ENCODE data around the gene BCL2L12. TPM values are rescaled to one million over a fixed set of nuclear protein-coding genes. Genes with fewer than 3 reads are reported as not detected.

The BCL2L12 gene
- total RNA-seq, 1 donor from 2014 or later, result 17.0 TPM

DNA sequence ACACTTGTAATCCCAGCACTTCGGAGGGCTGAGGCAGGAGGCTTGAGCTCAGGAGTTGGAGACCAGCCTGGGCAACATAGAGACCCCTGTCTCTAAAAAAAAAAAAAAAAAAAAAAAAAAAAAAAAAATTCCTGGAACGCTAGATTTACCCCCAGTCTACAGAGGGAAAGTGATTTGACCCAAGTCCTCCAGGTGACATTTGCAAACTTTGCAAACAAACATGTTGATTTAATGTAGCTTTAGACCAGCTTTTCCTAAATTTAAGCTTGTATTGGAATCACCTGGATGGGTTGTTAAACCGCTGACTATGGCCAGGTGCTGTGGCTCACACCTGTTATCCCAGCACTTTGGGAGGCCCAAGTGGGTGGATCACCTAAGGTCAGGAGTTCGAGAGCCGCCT, 33.6 kb downstream of the BCL2L12 start:
- TF ChIP-seq, protein P1, sequence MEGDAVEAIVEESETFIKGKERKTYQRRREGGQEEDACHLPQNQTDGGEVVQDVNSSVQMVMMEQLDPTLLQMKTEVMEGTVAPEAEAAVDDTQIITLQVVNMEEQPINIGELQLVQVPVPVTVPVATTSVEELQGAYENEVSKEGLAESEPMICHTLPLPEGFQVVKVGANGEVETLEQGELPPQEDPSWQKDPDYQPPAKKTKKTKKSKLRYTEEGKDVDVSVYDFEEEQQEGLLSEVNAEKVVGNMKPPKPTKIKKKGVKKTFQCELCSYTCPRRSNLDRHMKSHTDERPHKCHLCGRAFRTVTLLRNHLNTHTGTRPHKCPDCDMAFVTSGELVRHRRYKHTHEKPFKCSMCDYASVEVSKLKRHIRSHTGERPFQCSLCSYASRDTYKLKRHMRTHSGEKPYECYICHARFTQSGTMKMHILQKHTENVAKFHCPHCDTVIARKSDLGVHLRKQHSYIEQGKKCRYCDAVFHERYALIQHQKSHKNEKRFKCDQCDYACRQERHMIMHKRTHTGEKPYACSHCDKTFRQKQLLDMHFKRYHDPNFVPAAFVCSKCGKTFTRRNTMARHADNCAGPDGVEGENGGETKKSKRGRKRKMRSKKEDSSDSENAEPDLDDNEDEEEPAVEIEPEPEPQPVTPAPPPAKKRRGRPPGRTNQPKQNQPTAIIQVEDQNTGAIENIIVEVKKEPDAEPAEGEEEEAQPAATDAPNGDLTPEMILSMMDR (IDR thresholded peaks at IDR 0.05), result no peak
- Histone ChIP-seq H3K4me3 (no peak overlapping the region), H3K27me3 (ENCODE audit: low read depth) (peaks cover 9% of the 10 kb centered on the region), H3K36me3 (no peaks in the 10 kb centered on the region), H3K4me1 (no peaks in the 10 kb centered on the region), H3K9me3 (no peaks in the 10 kb centered on the region), H3K27ac (no peak overlapping the region)
- DNase-seq (no peak), ATAC-seq (no peak)
- intact Hi-C loops (cut with DNase I), result no loop called here

GRCh38 chr19:49700563-49700962, 34.8 kb downstream of the BCL2L12 start:
- H3K4me3 ChIP-seq, result no peak overlapping the region
- no peaks in the 10 kb centered on the region for H3K36me3 ChIP-seq
- H3K27ac ChIP-seq, result no peak overlapping the region
- H3K9me3 ChIP-seq, result no peaks in the 10 kb centered on the region
- DNase-seq, result no peak
- TF ChIP-seq, protein P1 (IDR thresholded peaks at IDR 0.05), result no peak
- peak in 1 of 2 donors; percentile 9 for ATAC-seq
- intact Hi-C loops (cut with DNase I), result no loop called here
- H3K4me1 ChIP-seq, result no peaks in the 10 kb centered on the region
- H3K27me3 ChIP-seq (ENCODE audit: low read depth), result peaks cover 9% of the 10 kb centered on the region

DNA sequence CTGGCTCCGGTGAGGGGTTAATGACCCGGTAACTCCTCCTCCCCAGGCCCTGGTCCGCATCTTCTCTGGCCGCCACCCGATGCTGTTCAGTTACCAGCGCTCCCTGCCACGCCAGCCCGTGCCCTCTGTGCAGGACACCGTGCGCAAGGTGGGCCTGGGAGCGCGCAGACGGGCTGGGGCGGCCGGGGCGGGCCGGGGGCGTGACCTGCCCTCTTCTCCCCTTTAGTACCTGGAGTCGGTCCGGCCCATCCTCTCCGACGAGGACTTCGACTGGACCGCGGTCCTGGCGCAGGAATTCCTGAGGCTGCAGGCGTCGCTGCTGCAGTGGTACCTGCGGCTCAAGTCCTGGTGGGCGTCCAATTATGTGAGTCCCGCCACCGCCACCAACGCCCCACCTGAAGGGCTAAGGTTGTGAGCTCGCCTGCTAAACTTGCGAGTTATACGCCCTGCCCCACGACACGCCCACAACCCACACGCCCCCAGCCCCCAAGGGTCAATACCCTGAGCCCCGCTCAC, 35.6 kb downstream of the BCL2L12 start:
- Histone ChIP-seq H3K27ac (no peak overlapping the region), H3K27me3 (ENCODE audit: low read depth) (peaks cover 9% of the 10 kb centered on the region), H3K4me1 (no peaks in the 10 kb centered on the region), H3K36me3 (no peaks in the 10 kb centered on the region), H3K9me3 (no peaks in the 10 kb centered on the region), H3K4me3 (no peak overlapping the region)
- TF ChIP-seq, protein P1 (IDR thresholded peaks at IDR 0.05), result no peak
- intact Hi-C loops (cut with DNase I), result no loop called here
- DNase-seq (no peak), ATAC-seq (peak in 1 of 2 donors; percentile 24)

DNA sequence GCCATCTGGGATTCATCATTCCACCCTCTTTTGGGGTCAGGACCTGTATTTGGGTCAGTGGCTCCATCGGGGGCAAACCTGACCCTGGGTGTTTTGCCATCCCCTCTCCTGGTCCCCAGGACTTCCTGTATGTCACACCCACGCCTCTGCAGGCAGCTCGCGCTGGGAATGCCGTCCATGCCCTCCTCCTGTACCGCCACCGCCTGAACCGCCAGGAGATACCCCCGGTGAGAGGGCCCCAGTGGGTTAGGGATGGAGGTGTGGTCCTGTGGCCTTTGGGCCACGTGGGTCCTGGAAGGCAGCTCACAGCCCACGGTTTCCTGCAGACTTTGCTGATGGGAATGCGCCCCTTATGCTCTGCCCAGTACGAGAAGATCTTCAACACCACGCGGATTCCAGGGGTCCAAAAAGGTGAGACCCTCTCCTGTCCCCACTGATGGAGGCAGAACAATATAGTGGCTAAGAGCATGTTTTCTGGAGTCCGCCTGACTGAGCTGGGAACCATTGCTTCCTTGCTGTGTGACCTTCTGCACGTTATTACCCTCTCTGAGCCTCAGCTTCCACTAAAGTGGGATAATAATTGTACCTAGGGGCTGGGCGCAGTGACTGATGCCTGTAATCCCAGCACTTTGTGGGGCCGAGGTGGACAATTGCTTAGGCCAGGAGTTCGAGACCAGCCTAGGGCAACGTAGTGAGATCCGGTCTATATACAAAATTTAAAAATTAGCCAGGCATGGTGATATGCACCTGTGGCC, 39.3 kb downstream of the BCL2L12 start:
- DNase-seq, result no peak
- Histone ChIP-seq H3K27me3 (ENCODE audit: low read depth) (peaks cover 5% of the 10 kb centered on the region), H3K4me1 (no peaks in the 10 kb centered on the region), H3K36me3 (no peaks in the 10 kb centered on the region), H3K9me3 (no peaks in the 10 kb centered on the region), H3K27ac (no peak overlapping the region), H3K4me3 (no peak overlapping the region)
- intact Hi-C loops (cut with DNase I), result no loop called here
- ATAC-seq, result no peak
- TF ChIP-seq, protein P1 (IDR thresholded peaks at IDR 0.05), result no peak

DNA sequence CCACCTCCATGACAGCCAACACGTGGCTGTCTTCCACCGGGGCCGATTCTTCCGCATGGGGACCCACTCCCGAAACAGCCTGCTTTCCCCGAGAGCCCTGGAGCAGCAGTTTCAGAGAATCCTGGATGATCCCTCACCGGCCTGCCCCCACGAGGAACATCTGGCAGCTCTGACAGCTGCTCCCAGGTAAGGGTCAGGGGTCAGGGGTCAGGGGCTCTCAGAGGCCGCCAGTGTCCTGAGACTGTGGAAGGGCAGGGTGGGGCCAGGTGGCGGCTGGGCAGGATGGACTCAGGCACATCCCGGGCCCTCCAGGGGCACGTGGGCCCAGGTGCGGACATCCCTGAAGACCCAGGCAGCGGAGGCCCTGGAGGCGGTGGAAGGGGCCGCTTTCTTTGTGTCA, 40.2 kb downstream of the BCL2L12 start:
- Histone ChIP-seq H3K9me3 (no peaks in the 10 kb centered on the region), H3K27me3 (ENCODE audit: low read depth) (peaks cover 5% of the 10 kb centered on the region), H3K4me1 (no peaks in the 10 kb centered on the region), H3K27ac (no peak overlapping the region), H3K4me3 (no peak overlapping the region), H3K36me3 (no peaks in the 10 kb centered on the region)
- TF ChIP-seq, protein P1 (IDR thresholded peaks at IDR 0.05), result no peak
- intact Hi-C loops (cut with DNase I), result no loop called here
- ATAC-seq (peak in 1 of 2 donors; percentile 29), DNase-seq (no peak)

Measured in lower lobe of right lung (tissue), 2 donors.